Measurements from ENCODE around the gene CFAP210. TPM values are rescaled to one million over a fixed set of nuclear protein-coding genes. Genes with fewer than 3 reads are reported as not detected.
A peak's percentile ranks its signal among the peaks of the same experiment; 100 is the strongest.

The CFAP210 gene
- total and polyA plus RNA-seq, 9 of the 15 experiments (the other 6 are each of a cell fraction or from before 2014, with no cell fraction given) = 0.75 to 3.6 (median 1.3) TPM

GRCh38 chr2:169664978-169665930 lies 29.0 kb downstream of the CFAP210 start (continued):
- TF ChIP-seq ZBTB43 (CRISPR knock-in tag; IDR thresholded peaks at IDR 0.05) (no peak), ZSCAN29 (IDR thresholded peaks at IDR 0.05) (no peak), RFX5 (IDR thresholded peaks at IDR 0.05; ENCODE audit: low read depth, low read length) (no peak), KHSRP (IDR thresholded peaks at IDR 0.05) (no peak), MITF (IDR thresholded peaks at IDR 0.05) (no peak), ZNF143 (CRISPR knock-in tag; IDR thresholded peaks at IDR 0.05) (no peak), DIDO1 (tag; IDR thresholded peaks at IDR 0.05; ENCODE audit: low read depth) (no peak), NCOA6 (IDR thresholded peaks at IDR 0.05) (no peak), ZEB2 (IDR thresholded peaks at IDR 0.05) (peak; percentile 51; the same call in 1 of the 2 replicates), SMAD3 (CRISPR knock-in tag; conservative IDR thresholded peaks at IDR 0.05) (0 out of 2 replicates have a peak, but pooled peaks have one; percentile 59), FOXJ3 (CRISPR knock-in tag; IDR thresholded peaks at IDR 0.05) (no peak), GTF2E2 (tag; IDR thresholded peaks at IDR 0.05) (no peak), ZNF766 (CRISPR knock-in tag; conservative IDR thresholded peaks at IDR 0.05) (0 out of 2 replicates have a peak, but pooled peaks have one; percentile 64), KDM5B (IDR thresholded peaks at IDR 0.05; ENCODE audit: insufficient replicate concordance, low read depth, low read length) (no peak), CREB3 (tag; conservative IDR thresholded peaks at IDR 0.05; ENCODE audit: low read depth) (no peak), HMBOX1 (IDR thresholded peaks at IDR 0.05) (peak; percentile 66; the same call in 1 of the 2 replicates), ZBTB33 (CRISPR knock-in tag; IDR thresholded peaks at IDR 0.05) (0 out of 2 replicates have a peak, but pooled peaks have one; percentile 13), OTX1 (CRISPR knock-in tag; IDR thresholded peaks at IDR 0.05) (no peak), ZNF146 (CRISPR knock-in tag; IDR thresholded peaks at IDR 0.05; ENCODE audit: unreplicated experiment) (no peak)
